ENCODE data around the gene PRDM2.

The PRDM2 gene

DNA sequence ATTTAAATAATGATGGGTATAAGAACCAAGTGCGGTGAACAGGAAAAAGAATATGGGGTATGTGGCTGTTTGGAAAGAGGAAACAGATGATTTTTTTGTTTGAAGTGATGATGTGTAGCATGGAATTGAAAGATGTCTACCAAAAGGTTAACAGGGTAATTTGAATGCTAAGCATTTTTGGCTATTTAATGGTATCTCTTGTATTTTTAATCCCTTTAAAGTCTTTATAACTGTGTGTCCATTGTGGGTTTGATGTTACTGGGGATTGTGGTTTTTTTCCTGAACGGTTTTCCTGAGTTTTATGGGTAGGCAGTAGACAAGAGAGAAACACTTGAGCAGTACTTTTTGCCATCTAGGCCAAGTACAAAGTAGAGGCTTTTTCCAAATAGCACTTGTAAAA lies 63.2 kb downstream of the PRDM2 start:
- no peak for DNase-seq (ENCODE audit: extremely low read depth, low read depth)
- no peak overlapping the region for H3K4me3 ChIP-seq (replicated peaks; ENCODE audit: low read depth, low read length)
- no peak for TF ChIP-seq CTCF (IDR thresholded peaks at IDR 0.05; ENCODE audit: low read depth, low read length, missing control alignments)

GRCh38 chr1:13763991-13764390 lies 64.0 kb downstream of the PRDM2 start:
- no peak for DNase-seq (ENCODE audit: extremely low read depth, low read depth)
- TF ChIP-seq CTCF (IDR thresholded peaks at IDR 0.05; ENCODE audit: low read depth, low read length, missing control alignments): no peak
- H3K4me3 ChIP-seq (replicated peaks; ENCODE audit: low read depth, low read length): no peak overlapping the region

GRCh38 chr1:13764588-13765332 lies 64.8 kb downstream of the PRDM2 start:
- no peak for DNase-seq (ENCODE audit: extremely low read depth, low read depth)
- no peak overlapping the region for H3K4me3 ChIP-seq (replicated peaks; ENCODE audit: low read depth, low read length)
- no peak for TF ChIP-seq CTCF (IDR thresholded peaks at IDR 0.05; ENCODE audit: low read depth, low read length, missing control alignments)

GRCh38 chr1:13766592-13767564 lies 66.9 kb downstream of the PRDM2 start:
- TF ChIP-seq CTCF (IDR thresholded peaks at IDR 0.05; ENCODE audit: low read depth, low read length, missing control alignments): no peak
- H3K4me3 ChIP-seq (replicated peaks; ENCODE audit: low read depth, low read length): no peak overlapping the region
- no peak for DNase-seq (ENCODE audit: extremely low read depth, low read depth)

DNA sequence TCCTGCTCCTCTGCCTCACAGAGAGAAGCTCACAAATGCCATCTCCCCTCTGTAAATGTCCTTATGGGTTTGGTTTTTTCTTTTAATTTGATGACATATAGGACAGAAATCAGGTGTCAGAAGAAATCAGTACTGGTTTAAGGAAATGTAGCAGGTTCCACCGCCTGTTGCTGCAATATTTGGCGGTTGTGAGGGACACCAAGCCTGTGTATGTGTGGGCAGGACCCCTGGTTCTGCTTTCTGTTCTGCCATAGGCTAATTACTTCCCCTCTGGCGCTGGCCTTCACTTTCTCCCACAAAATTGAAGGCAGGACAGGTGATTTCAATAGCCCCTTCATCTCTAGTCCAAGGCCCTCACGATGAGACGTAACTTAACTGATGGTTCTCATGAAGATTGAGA lies 69.2 kb downstream of the PRDM2 start:
- H3K4me3 ChIP-seq (replicated peaks; ENCODE audit: low read depth, low read length): no peak overlapping the region
- no peak for DNase-seq (ENCODE audit: extremely low read depth, low read depth)
- TF ChIP-seq CTCF (IDR thresholded peaks at IDR 0.05; ENCODE audit: low read depth, low read length, missing control alignments): no peak

DNA sequence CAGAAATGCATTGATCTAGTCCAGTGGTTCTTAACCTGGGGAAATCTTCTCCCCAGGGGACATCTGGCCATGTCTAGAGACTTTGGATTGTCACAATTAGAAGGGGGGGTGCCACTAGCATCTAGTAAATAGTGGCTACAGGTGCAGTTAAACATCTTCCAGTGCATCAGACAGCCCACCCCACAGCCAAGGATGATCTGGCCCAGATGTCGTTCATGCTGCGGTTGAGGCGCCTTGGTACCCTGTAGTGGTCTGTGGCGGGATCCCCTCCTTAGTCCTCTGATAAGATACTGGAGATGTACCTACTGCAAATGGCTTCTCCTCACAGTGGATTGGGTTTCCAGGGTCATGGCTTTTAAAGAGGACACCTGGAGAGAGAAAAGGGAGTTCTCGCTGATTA lies 69.8 kb downstream of the PRDM2 start:
- DNase-seq (ENCODE audit: extremely low read depth, low read depth): no peak
- H3K4me3 ChIP-seq (replicated peaks; ENCODE audit: low read depth, low read length): no peak overlapping the region
- no peak for TF ChIP-seq CTCF (IDR thresholded peaks at IDR 0.05; ENCODE audit: low read depth, low read length, missing control alignments)

Measured in HFF-Myc (cell line).